AG04450 (cell line): ENCODE measurements around the gene MPV17. TPM values are rescaled to one million over a fixed set of nuclear protein-coding genes. Genes with fewer than 3 reads are reported as not detected.

Experiments
- CTCF ChIA-PET: fragments of 300-600, 350-600 bp; formaldehyde crosslinking; extraction: SDS; loops from one replicate; lab custom pipeline; 2022; ENCODE audit warnings: antibody characterized with exemption, inconsistent platforms; lab: Charles Lee
- POLR2A ChIA-PET: fragments of 350-600 bp; formaldehyde crosslinking; extraction: SDS; loops from one replicate; lab custom pipeline; 2021; ENCODE audit warnings: antibody characterized with exemption, inconsistent platforms; lab: Yijun Ruan, JAX
- DNase-seq: peaks from one replicate; pipeline ENCODE4 v3.0.0-alpha.2; 2011; ENCODE audit warnings: low read depth, low spot score
- H3K27ac ChIP-seq: one replicate; pipeline ENCODE4 v1.5.1; 2012; ENCODE audit warnings: low read depth, low read length, control low read depth
- H3K27me3 ChIP-seq: one replicate; pipeline ENCODE4 v1.6.0; 2012; ENCODE audit warnings: low read length; ENCODE audit not compliant: control insufficient read depth, insufficient read depth
- H3K4me3 ChIP-seq: 2 replicates; pipeline ENCODE4 v1.5.1; 2011; ENCODE audit warnings: mild to moderate bottlenecking, low read depth, low read length, control low read depth
- H3K9me3 ChIP-seq: 2 replicates; pipeline ENCODE4 v1.5.1; 2012; ENCODE audit warnings: low read length; ENCODE audit not compliant: control insufficient read depth, insufficient read depth
- polyA plus RNA-seq: library from polyadenylated mRNA; depleted of rRNA; stranded (reverse); fragments of >200 nt; gene quantifications from 2 replicates; pipeline ENCODE4 v1.2.3, GENCODE V29; 2011
- TF ChIP-seq, protein P1 (sequence below): IDR thresholded peaks from 2 replicates; pipeline ENCODE4 v1.5.1; 2011; ENCODE audit warnings: low read depth, low read length, control low read depth, inconsistent platforms

Gene MPV17
- polyA plus RNA-seq, 1 experiment: 183 TPM

DNA sequence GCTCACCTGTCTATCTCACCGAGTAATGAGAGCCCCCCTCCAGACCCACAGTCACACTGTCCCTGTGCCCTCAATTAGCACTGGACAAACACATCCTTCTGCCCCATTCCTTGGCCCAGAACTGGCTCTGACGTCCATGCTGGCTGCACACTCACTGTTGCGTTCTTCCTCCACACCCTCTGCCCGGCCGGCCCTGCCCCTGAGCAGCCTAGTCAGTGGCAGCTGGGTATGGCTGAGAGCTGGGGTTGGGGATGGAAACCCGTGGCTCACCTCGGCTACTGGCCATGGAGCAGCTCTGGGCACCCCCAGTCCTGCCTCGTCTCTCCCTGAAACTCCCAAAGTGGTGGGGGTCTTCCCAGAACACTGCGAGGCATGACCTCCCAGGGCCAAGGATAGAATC is 8.2 kb downstream of the MPV17 start:
- CTCF ChIA-PET: no interaction called here
- no peak for DNase-seq
- TF ChIP-seq, protein P1, sequence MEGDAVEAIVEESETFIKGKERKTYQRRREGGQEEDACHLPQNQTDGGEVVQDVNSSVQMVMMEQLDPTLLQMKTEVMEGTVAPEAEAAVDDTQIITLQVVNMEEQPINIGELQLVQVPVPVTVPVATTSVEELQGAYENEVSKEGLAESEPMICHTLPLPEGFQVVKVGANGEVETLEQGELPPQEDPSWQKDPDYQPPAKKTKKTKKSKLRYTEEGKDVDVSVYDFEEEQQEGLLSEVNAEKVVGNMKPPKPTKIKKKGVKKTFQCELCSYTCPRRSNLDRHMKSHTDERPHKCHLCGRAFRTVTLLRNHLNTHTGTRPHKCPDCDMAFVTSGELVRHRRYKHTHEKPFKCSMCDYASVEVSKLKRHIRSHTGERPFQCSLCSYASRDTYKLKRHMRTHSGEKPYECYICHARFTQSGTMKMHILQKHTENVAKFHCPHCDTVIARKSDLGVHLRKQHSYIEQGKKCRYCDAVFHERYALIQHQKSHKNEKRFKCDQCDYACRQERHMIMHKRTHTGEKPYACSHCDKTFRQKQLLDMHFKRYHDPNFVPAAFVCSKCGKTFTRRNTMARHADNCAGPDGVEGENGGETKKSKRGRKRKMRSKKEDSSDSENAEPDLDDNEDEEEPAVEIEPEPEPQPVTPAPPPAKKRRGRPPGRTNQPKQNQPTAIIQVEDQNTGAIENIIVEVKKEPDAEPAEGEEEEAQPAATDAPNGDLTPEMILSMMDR: no peak
- no peaks in the 10 kb centered on the region for H3K9me3 ChIP-seq
- POLR2A ChIA-PET: interaction anchor here (0.6 kb wide), 1 partner anchor 31 kb away, joined by 6 read pairs; no protein-coding TSS in a partner anchor
- no peak overlapping the region for H3K4me3 ChIP-seq
- H3K27me3 ChIP-seq: no peaks in the 10 kb centered on the region
- no peak overlapping the region for H3K27ac ChIP-seq

DNA sequence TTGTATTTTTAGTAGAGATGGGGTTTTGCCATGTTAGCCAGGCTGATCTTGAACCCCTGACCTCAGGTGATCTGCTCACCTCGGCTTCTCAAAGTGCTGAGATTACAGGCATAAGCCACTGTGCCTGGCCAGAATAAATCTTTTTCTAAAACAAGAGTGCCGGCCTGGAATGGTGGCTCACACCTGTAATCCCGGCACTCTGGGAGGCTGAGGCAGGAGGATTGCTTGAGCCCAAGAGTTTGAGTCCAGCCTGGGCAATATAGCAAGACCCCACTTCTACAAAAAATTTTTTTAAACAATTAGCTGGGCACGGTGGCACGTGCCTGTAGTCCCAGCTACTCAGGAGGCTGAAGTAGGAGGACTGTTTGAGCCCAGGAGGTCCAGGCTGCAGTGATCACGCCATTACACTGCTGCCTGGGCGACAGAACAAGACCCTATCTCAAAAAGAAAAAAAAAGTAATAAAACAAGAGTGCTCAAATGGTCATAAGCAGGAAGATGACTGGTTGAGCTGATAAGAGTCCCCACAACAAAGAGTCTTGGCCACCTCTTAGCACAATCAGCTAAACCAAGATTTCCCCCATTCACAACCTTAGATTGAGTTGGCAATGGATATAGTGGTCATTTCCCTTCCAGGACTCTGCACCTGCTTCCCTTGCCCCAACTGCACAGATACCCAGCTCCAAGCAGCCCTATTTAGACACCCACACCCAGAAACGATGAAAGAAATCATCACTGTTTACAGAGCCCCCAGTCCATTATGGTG is 8.8 kb downstream of the MPV17 start:
- Histone ChIP-seq H3K9me3 (no peaks in the 10 kb centered on the region), H3K27me3 (no peaks in the 10 kb centered on the region), H3K4me3 (no peak overlapping the region), H3K27ac (no peak overlapping the region)
- ChIA-PET CTCF (no interaction called here), POLR2A (no interaction called here)
- no peak for DNase-seq
- TF ChIP-seq, protein P1: no peak

DNA sequence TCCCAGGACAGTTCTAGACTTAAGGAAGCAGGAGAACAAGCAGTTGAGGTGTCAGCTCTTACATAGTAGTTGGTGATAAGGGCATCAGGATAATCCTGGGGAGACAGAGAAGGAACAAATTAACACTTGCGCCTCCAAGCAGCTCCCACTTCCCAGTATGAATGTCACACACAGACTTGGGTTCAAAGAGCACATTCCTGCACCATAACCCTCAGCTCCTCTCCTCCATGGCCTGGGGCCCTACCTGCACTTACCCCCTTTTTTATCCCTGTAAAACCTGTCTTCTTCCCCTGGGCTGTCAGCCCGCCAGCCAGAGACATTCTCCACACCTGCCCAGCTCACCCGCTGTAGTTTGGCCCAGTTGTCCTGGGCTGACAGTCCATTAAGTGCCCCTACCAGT is 10.7 kb downstream of the MPV17 start:
- Histone ChIP-seq H3K27me3 (peaks cover 14% of the 10 kb centered on the region), H3K27ac (no peak overlapping the region), H3K9me3 (no peaks in the 10 kb centered on the region; the same call in 1 of the 2 replicates), H3K4me3 (no peak overlapping the region)
- CTCF ChIA-PET: interaction anchor here (1.8 kb wide), 1 partner anchor 9 kb away, joined by 6 read pairs; no protein-coding TSS in a partner anchor
- POLR2A ChIA-PET: interaction anchor here (1.1 kb wide), 1 partner anchor 11 kb away, joined by 3 read pairs; the partner anchor contains the start of gene MPV17
- DNase-seq: no peak
- TF ChIP-seq, protein P1: no peak

DNA sequence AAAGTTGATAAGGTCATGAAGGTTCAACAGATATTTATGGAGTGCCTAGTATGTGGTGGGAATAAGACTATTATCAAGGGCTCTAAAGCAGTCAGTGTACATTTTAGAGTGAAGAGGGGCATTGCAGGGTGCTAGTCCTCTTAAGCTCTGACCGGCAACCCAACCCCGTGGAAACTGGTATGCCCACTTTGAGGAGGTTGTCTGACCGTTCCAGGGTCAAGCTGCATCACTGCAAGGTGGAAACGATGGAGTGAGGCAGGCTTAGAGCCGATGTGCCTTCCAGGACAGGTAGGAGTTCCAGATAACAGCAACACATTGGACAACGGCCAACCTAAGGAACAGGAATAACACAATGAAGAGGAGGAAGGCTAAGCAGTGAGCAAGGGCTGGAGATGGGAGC is 13.2 kb downstream of the MPV17 start:
- H3K27ac ChIP-seq: no peak overlapping the region
- H3K9me3 ChIP-seq: peaks cover 4% of the 10 kb centered on the region; the same call in 1 of the 2 replicates
- TF ChIP-seq, protein P1: no peak
- DNase-seq: no peak
- CTCF ChIA-PET: interaction anchor here (0.8 to 1.3 kb wide), 2 partner anchors 11 to 373 kb away, joined by 3 read pairs; no protein-coding TSS in a partner anchor
- POLR2A ChIA-PET: interaction anchor here (0.7 kb wide), 1 partner anchor 8 kb away, joined by 6 read pairs; no protein-coding TSS in a partner anchor
- no peak overlapping the region for H3K4me3 ChIP-seq
- peaks cover 37% of the 10 kb centered on the region for H3K27me3 ChIP-seq

DNA sequence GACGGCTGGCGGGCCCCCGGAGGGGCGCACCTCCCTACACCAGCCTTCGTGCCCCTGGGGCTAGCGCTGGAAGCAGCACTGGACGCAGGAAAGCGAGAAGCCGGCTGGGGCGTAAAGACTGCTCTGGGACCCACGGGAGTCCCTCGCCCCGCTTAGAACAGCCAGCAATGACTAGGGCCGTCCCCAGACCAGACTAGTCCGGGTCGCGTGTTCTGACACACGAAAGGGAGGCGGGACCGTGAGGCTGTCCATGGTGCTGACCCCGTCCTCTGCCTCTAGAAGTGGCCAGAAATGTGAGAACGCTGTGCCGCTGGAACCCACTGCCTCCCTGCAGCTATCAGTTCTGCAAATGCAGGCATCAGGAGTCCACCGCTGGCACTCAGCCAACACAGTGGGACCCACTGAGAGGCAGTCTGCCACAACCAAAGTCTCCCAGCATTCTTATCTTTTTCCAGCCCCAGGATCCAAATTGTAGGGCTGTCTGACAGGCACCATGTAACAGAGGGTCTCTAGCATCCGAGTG is 14.5 kb downstream of the MPV17 start, which contains the start of gene UCN:
Gene UCN (minus strand): TSS at position 87 of the 523 bp plus-strand sequence. CDS start 550 bp downstream, outside the sequence.
- DNase-seq: no peak
- CTCF ChIA-PET: interaction anchor here (1.1 kb wide), 1 partner anchor 28 kb away, joined by 6 read pairs; no protein-coding TSS in a partner anchor
- no peak within 1 kb of the TSS for H3K4me3 ChIP-seq
- POLR2A ChIA-PET: no interaction called here
- TF ChIP-seq, protein P1: no peak
- H3K9me3 ChIP-seq: peaks cover 5% of the 10 kb centered on the region; the same call in 1 of the 2 replicates
- peaks cover 38% of the 10 kb centered on the region for H3K27me3 ChIP-seq
- no peak within 1 kb of the TSS for H3K27ac ChIP-seq
